H1 (cell line): ENCODE data around the gene LRRC37B. TPM values are rescaled to one million over a fixed set of nuclear protein-coding genes. Genes with fewer than 3 reads are reported as not detected.

Experiments used
- CTCF ChIA-PET: fragments of 300-600 bp; sonication (Branson Sonifier 250); formaldehyde crosslinking; loops from one replicate; lab custom pipeline; 2021; ENCODE audit not compliant: partially characterized antibody; lab: Charles Lee
- POLR2A ChIA-PET: fragments of 300-600 bp; sonication (Branson Sonifier 250); formaldehyde crosslinking; loops from one replicate; lab custom pipeline; 2021; ENCODE audit warnings: inconsistent platforms; ENCODE audit not compliant: partially characterized antibody; lab: Charles Lee
- DNase-seq, 2 experiments: peaks; one replicate each; pipeline versions ENCODE4 v3.0.0 to v3.0.0-alpha.2; 2010 to 2022; ENCODE audit warnings: low spot score in 2 of 2, low read depth in 1 of 2, mixed read lengths in 1 of 2
- FAIRE-seq: peaks from 2 replicates; lab custom pipeline; 2011; peaks lifted over from hg19 to GRCh38; lab: Jason Lieb, UNC
- H2AFZ ChIP-seq: 2 replicates; pipeline ENCODE4 v1.8.1; 2012; ENCODE audit warnings: low read length, inconsistent platforms
- H2AK5ac ChIP-seq: 2 replicates; pipeline ENCODE4 v1.6.1; 2013; ENCODE audit warnings: low read depth, low read length
- H2BK120ac ChIP-seq: replicated peaks from 2 replicates; pipeline ENCODE3; 2013; ENCODE audit warnings: low read depth, low read length, inconsistent platforms
- H2BK12ac ChIP-seq: 2 replicates; pipeline ENCODE4 v1.6.1; 2013; ENCODE audit warnings: low read depth, low read length
- H2BK15ac ChIP-seq: 2 replicates; pipeline ENCODE4 v1.6.1; 2013; ENCODE audit warnings: low read length
- H2BK20ac ChIP-seq: 2 replicates; pipeline ENCODE4 v1.6.1; 2013; ENCODE audit warnings: low read length
- H2BK5ac ChIP-seq: 2 replicates; pipeline ENCODE4 v1.6.1; 2013; ENCODE audit warnings: low read depth, low read length
- H3K14ac ChIP-seq: 2 replicates; pipeline ENCODE4 v1.6.1; 2013; ENCODE audit warnings: inconsistent platforms; ENCODE audit not compliant: insufficient read length
- H3K18ac ChIP-seq: 2 replicates; pipeline ENCODE4 v1.6.1; 2013; ENCODE audit warnings: low read length; ENCODE audit errors: extremely low read depth
- H3K23ac ChIP-seq: 2 replicates; pipeline ENCODE4 v1.6.1; 2013; ENCODE audit warnings: inconsistent platforms; ENCODE audit not compliant: insufficient read length
- H3K23me2 ChIP-seq: 2 replicates; pipeline ENCODE4 v1.6.1; 2013; ENCODE audit warnings: low read depth, low read length
- H3K27ac ChIP-seq: 2 replicates; pipeline ENCODE4 v1.6.1; 2011; ENCODE audit warnings: low read depth, low read length, inconsistent platforms
- H3K27me3 ChIP-seq, 4 experiments: replicated peaks in 1 of 4; 1 replicate in 1 of 4; 2 replicates in 3 of 4; pipeline versions ENCODE4 v1.6.1 to v1.8.1; 2011 to 2013; ENCODE audit warnings: low read length in 3 of 4, mild to moderate bottlenecking in 3 of 4, inconsistent platforms in 2 of 4, mixed read lengths in 2 of 4, moderate library complexity in 1 of 4; ENCODE audit not compliant: control insufficient read depth in 3 of 4, insufficient read depth in 3 of 4; ENCODE audit errors: extremely low read depth in 1 of 4
- H3K36me3 ChIP-seq, 4 experiments: 2 replicates each; pipeline versions ENCODE4 v1.6.1 to v1.8.1; 2011 to 2013; ENCODE audit warnings: mild to moderate bottlenecking in 4 of 4, low read length in 3 of 4, moderate library complexity in 2 of 4, control low read depth in 1 of 4, inconsistent platforms in 1 of 4; ENCODE audit not compliant: insufficient read depth in 4 of 4, control insufficient read depth in 2 of 4
- H3K4ac ChIP-seq: replicated peaks from 2 replicates; pipeline ENCODE3; 2013; ENCODE audit warnings: low read length, low read depth, mixed read lengths, inconsistent platforms; ENCODE audit not compliant: insufficient read length
- H3K4me1 ChIP-seq, 4 experiments: replicated peaks in 1 of 4; 1 replicate in 1 of 4; 2 replicates in 3 of 4; pipeline versions ENCODE4 v1.6.1 to v1.8.1; 2011 to 2013; ENCODE audit warnings: low read length in 3 of 4, inconsistent platforms in 2 of 4, mixed read lengths in 1 of 4; ENCODE audit not compliant: insufficient read depth in 4 of 4, control insufficient read depth in 3 of 4
- H3K4me2 ChIP-seq, 2 experiments: 2 replicates each; pipeline versions ENCODE4 v1.6.1 to v1.8.1; 2011 to 2013; ENCODE audit warnings: low read depth in 2 of 2, low read length in 2 of 2, control low read depth in 1 of 2, inconsistent platforms in 1 of 2, mild to moderate bottlenecking in 1 of 2; ENCODE audit not compliant: insufficient read depth in 1 of 2
- H3K4me3 ChIP-seq, 4 experiments: fragments of 200-600, 300-600 bp in 1 of 4; sonication (generic), shearing (Covaris generic), sonication (Bioruptor Twin) in 1 of 4; 2 replicates each; pipeline versions ENCODE4 v1.5.1 to v1.8.1; 2011 to 2016; ENCODE audit warnings: low read length in 4 of 4, low read depth in 3 of 4, control low read depth in 2 of 4, inconsistent platforms in 2 of 4, mild to moderate bottlenecking in 2 of 4, mixed read lengths in 1 of 4, moderate library complexity in 1 of 4; ENCODE audit not compliant: insufficient read depth in 2 of 4; ENCODE audit errors: extremely low read depth in 1 of 4
- H3K56ac ChIP-seq: replicated peaks from 2 replicates; pipeline ENCODE3; 2013; ENCODE audit warnings: low read depth, mild to moderate bottlenecking, mixed read lengths, low read length, inconsistent platforms; ENCODE audit not compliant: insufficient read length
- H3K79me1 ChIP-seq: 2 replicates; pipeline ENCODE4 v1.6.1; 2013; ENCODE audit warnings: low read depth, low read length, control low read depth
- H3K79me2 ChIP-seq, 2 experiments: 2 replicates each; pipeline versions ENCODE4 v1.6.1 to v1.8.1; 2012 to 2013; ENCODE audit warnings: low read length in 2 of 2, mild to moderate bottlenecking in 2 of 2, inconsistent platforms in 1 of 2; ENCODE audit not compliant: insufficient read depth in 2 of 2, control insufficient read depth in 1 of 2
- H3K9ac ChIP-seq, 4 experiments: replicated peaks in 1 of 4; 1 replicate in 1 of 4; 2 replicates in 3 of 4; pipeline versions ENCODE4 v1.6.1 to v1.8.1; 2011 to 2013; ENCODE audit warnings: low read depth in 3 of 4, low read length in 3 of 4, control low read depth in 2 of 4, mild to moderate bottlenecking in 2 of 4, moderate library complexity in 2 of 4, inconsistent platforms in 1 of 4; ENCODE audit errors: extremely low read depth in 1 of 4
- H3K9me3 ChIP-seq, 2 experiments: 2 replicates each; pipeline versions ENCODE4 v1.6.1 to v1.8.1; 2012 to 2013; ENCODE audit warnings: mild to moderate bottlenecking in 2 of 2, moderate library complexity in 2 of 2, control low read depth in 1 of 2, inconsistent platforms in 1 of 2, low read depth in 1 of 2, low read length in 1 of 2, mixed read lengths in 1 of 2; ENCODE audit not compliant: insufficient read depth in 2 of 2
- H4K20me1 ChIP-seq, 2 experiments: replicated peaks in 1 of 2; 2 replicates each; pipeline versions ENCODE3 to v1.8.1; 2011 to 2013; ENCODE audit warnings: inconsistent platforms in 2 of 2, low read length in 2 of 2, mild to moderate bottlenecking in 1 of 2; ENCODE audit not compliant: insufficient read depth in 2 of 2, control insufficient read depth in 1 of 2
- H4K5ac ChIP-seq: 2 replicates; pipeline ENCODE4 v1.6.1; 2013; ENCODE audit warnings: low read length, low read depth, mixed read lengths, inconsistent platforms; ENCODE audit not compliant: insufficient read length
- H4K8ac ChIP-seq: 2 replicates; pipeline ENCODE4 v1.8.0; 2013; ENCODE audit warnings: mild to moderate bottlenecking, moderate library complexity, low read length, inconsistent platforms; ENCODE audit not compliant: insufficient read depth; ENCODE audit errors: extremely low read depth
- H4K91ac ChIP-seq: replicated peaks from 2 replicates; pipeline ENCODE3; 2013; ENCODE audit warnings: low read length, mixed read lengths, inconsistent platforms; ENCODE audit not compliant: insufficient read length
- CTBP2 ChIP-seq: IDR thresholded peaks from 2 replicates; pipeline ENCODE4 v1.7.0; 2011; ENCODE audit warnings: borderline replicate concordance, mild to moderate bottlenecking, moderate library complexity, mixed read lengths, low read length; ENCODE audit not compliant: insufficient read depth, insufficient read length
- E2F6 ChIP-seq: IDR thresholded peaks from 2 replicates; pipeline ENCODE4 v1.6.1; 2012; ENCODE audit warnings: inconsistent platforms
- EGR1 ChIP-seq: IDR thresholded peaks from 2 replicates; pipeline ENCODE4 v1.6.1; 2011; ENCODE audit warnings: low read depth, low read length, borderline replicate concordance
- HDAC6 ChIP-seq: IDR thresholded peaks from one replicate; pipeline ENCODE4 v1.7.1; 2012; ENCODE audit warnings: low read depth, mild to moderate bottlenecking, inconsistent platforms, low read length, moderate library complexity
- JUN ChIP-seq: IDR thresholded peaks from 2 replicates; pipeline ENCODE4 v1.6.1; 2011; ENCODE audit warnings: low read depth, mild to moderate bottlenecking, improper control_type of control experiment, low read length
- NRF1 ChIP-seq: IDR thresholded peaks from 2 replicates; pipeline ENCODE4 v1.6.1; 2011; ENCODE audit warnings: mild to moderate bottlenecking, low read depth, low read length, improper control_type of control experiment
- SUZ12 ChIP-seq: fragments of 200-600 bp; sonication (generic); IDR thresholded peaks from 2 replicates; pipeline ENCODE4 v1.6.1; 2012; ENCODE audit warnings: mild to moderate bottlenecking, inconsistent platforms, low read length, moderate library complexity, mixed read lengths
- TAF7 ChIP-seq: optimal IDR thresholded peaks from 2 replicates; pipeline ENCODE3; 2011; ENCODE audit warnings: low read depth, mild to moderate bottlenecking, inconsistent platforms, low read length, moderate library complexity, borderline replicate concordance
- WGBS, 2 experiments: shearing (Covaris generic) in 1 of 2; methylation state at CpG; one replicate each; pipeline versions ENCODE4 v1.1.6 to v1.1.7; 2013 to 2015; ENCODE audit warnings: low lambda C conversion rate in 2 of 2, mixed read lengths in 2 of 2, inconsistent platforms in 1 of 2, low coverage in 1 of 2, missing lambda C conversion rate in 1 of 2; ENCODE audit not compliant: insufficient replicate concordance in 2 of 2, insufficient coverage in 1 of 2, insufficient read length in 1 of 2; ENCODE audit errors: extremely low coverage in 1 of 2, missing lambda C conversion rate in 1 of 2; 5-methylcytosine and 5-hydroxymethylcytosine counted together
- polyA plus RNA-seq, 7 experiments: library from polyadenylated mRNA; depleted of rRNA in 3 of 7; stranded (reverse) in 5 of 7; unstranded in 2 of 7; fragments of >200 nt in 5 of 7; fragments of 200-250 nt in 2 of 7; gene quantifications; 1 replicate in 5 of 7; 2 replicates in 1 of 7; 4 replicates in 1 of 7; pipeline versions ENCODE4 v1.2.1 to v1.2.3, GENCODE V29; 2011 to 2013; ENCODE audit warnings: missing spikeins in 2 of 7, mixed read lengths in 2 of 7
- total RNA-seq: library from RNA; stranded (reverse); fragmentation: NEBNext Ultra II Directional; extraction: Animal tissue kit (Norgen Biotek cat#: 25700); gene quantifications from 2 replicates; pipeline ENCODE4 v1.2.1, GENCODE V29; 2021

Gene LRRC37B
- total and polyA plus RNA-seq, 2 of the 8 experiments (the other 6 are each of a cell fraction or from before 2014, with no cell fraction given) = 16.0 to 19.0 TPM

GRCh38 chr17:31967648-31968047 is 39.5 kb upstream of the LRRC37B start:
- Histone ChIP-seq H3K14ac (no peak overlapping the region), H4K5ac (no peak overlapping the region), H3K79me1 (no peaks in the 10 kb centered on the region), H3K23me2 (no peaks in the 10 kb centered on the region), H3K36me3 (peaks cover 0 to 39% (median 12%) of the 10 kb centered on the region in 4 experiments; a peak in 4 of 8 replicates), H4K20me1 (no peaks in the 10 kb centered on the region), H3K23ac (no peak overlapping the region), H3K4me2 (no peak overlapping the region), H2BK15ac (no peak overlapping the region), H3K9ac (no peak overlapping the region), H4K91ac (no peak overlapping the region), H3K18ac (no peak overlapping the region), H3K27ac (no peak overlapping the region), H3K56ac (no peak overlapping the region), H3K27me3 (no peaks in the 10 kb centered on the region), H2BK20ac (no peak overlapping the region), H4K8ac (no peak overlapping the region), H2AK5ac (no peak overlapping the region), H2BK120ac (no peak overlapping the region), H3K4ac (no peak overlapping the region), H2BK5ac (no peak overlapping the region), H2AFZ (no peak overlapping the region), H3K79me2 (peaks cover 0 to 2% of the 10 kb centered on the region in 2 experiments; a peak in 2 of 4 replicates), H3K9me3 (no peaks in the 10 kb centered on the region), H3K4me3 (no peak overlapping the region), H2BK12ac (no peak overlapping the region), H3K4me1 (no peaks in the 10 kb centered on the region)
- no peak for FAIRE-seq
- DNase-seq = peak in 1 of 2 experiments; percentile 27
- ChIA-PET POLR2A (interaction anchor here (0.7 kb wide), 1 partner anchor 16 kb away, joined by 3 read pairs; no protein-coding TSS in a partner anchor), CTCF (interaction anchor here (0.7 kb wide), 1 partner anchor 390 kb away, joined by 3 read pairs; no protein-coding TSS in a partner anchor)
- 98% methylated on average over 3 of the region's 3 CpGs; no CpG with 5 or more reads in 1 of the 2 experiments for WGBS, 2 experiments
- no peak for TF ChIP-seq EGR1
- no peak for TF ChIP-seq HDAC6
- TF ChIP-seq JUN = no peak
- no peak for TF ChIP-seq NRF1
- TF ChIP-seq E2F6 = no peak
- TF ChIP-seq TAF7 = no peak
- no peak for TF ChIP-seq CTBP2
- no peak for TF ChIP-seq SUZ12
